Natural killer cell (primary cell): Measurements from ENCODE around the gene TAGAP. TPM values are rescaled to one million over a fixed set of nuclear protein-coding genes. Genes with fewer than 3 reads are reported as not detected.
"Not testable (repeated sequence)": the region's sequence is repeated elsewhere in the genome, so short reads cannot be mapped to it uniquely, and the experiment has no call there.

ENCODE experiments used
- ATAC-seq, 3 donors: fragments of 150-1000 bp in 2 of 3; fragments of 200-7000 bp in 1 of 3; cut with Tn5 transposase; 1 replicate in 1 of 3; 2 replicates in 2 of 3; pipeline ENCODE4 v1.10.0; 2021; ENCODE audit warnings: mild to moderate bottlenecking in 2 of 3, moderate library complexity in 2 of 3
- DNase-seq, 2 donors: peaks; one replicate each; pipeline versions ENCODE4 v3.0.0 to v3.0.0-alpha.2; 2013 to 2021; ENCODE audit warnings: mixed read lengths in 1 of 2
- H3K27ac ChIP-seq: one replicate; pipeline ENCODE4 v1.5.1; 2013; ENCODE audit warnings: mild to moderate bottlenecking, low read length
- H3K27me3 ChIP-seq: one replicate; pipeline ENCODE4 v1.6.1; 2013; ENCODE audit warnings: low read length; ENCODE audit not compliant: control insufficient read depth, insufficient read depth
- H3K36me3 ChIP-seq: one replicate; pipeline ENCODE4 v1.6.1; 2013; ENCODE audit warnings: low read length; ENCODE audit not compliant: control insufficient read depth, insufficient read depth
- H3K4me1 ChIP-seq: one replicate; pipeline ENCODE4 v1.6.1; 2013; ENCODE audit warnings: low read length; ENCODE audit not compliant: control insufficient read depth, insufficient read depth
- H3K4me3 ChIP-seq: one replicate; pipeline ENCODE4 v1.5.1; 2013; ENCODE audit warnings: low read length
- H3K9me3 ChIP-seq: one replicate; pipeline ENCODE4 v1.6.1; 2013; ENCODE audit warnings: low read length; ENCODE audit not compliant: control insufficient read depth, insufficient read depth
- H3K27ac Mint-ChIP-seq, 2 donors: one replicate each; pipeline ENCODE4 v1.8.0; 2022; ENCODE audit warnings: mild to moderate bottlenecking in 2 of 2, mixed read lengths in 2 of 2, moderate library complexity in 1 of 2
- H3K27me3 Mint-ChIP-seq, 2 donors: one replicate each; pipeline ENCODE4 v1.8.0; 2022; ENCODE audit warnings: low read depth in 2 of 2, mixed read lengths in 2 of 2
- H3K36me3 Mint-ChIP-seq: one replicate; pipeline ENCODE4 v1.8.0; 2022; ENCODE audit warnings: mixed read lengths
- H3K4me1 Mint-ChIP-seq, 2 donors: one replicate each; pipeline ENCODE4 v1.8.0; 2022; ENCODE audit warnings: mixed read lengths in 2 of 2
- H3K4me3 Mint-ChIP-seq: one replicate; pipeline ENCODE4 v1.8.0; 2022; ENCODE audit warnings: mild to moderate bottlenecking, moderate library complexity, mixed read lengths
- H3K9me3 Mint-ChIP-seq, 2 donors: one replicate each; pipeline ENCODE4 v1.8.0; 2022; ENCODE audit warnings: mixed read lengths in 2 of 2
- WGBS: methylation state at CpG from one replicate; pipeline ENCODE4 v1.1.7; 2013; ENCODE audit warnings: missing lambda C conversion rate; ENCODE audit not compliant: insufficient coverage; 5-methylcytosine and 5-hydroxymethylcytosine counted together
- intact Hi-C: fragments of 100-400 bp; cut with micrococcal nuclease; formaldehyde crosslinking; loops from one replicate; pipeline ENCODE4 v1.14.2; 2022
- total RNA-seq, 4 donors: library from RNA; stranded (reverse); fragments of 120-200 nt in 1 of 4; gene quantifications; one replicate each; pipeline versions ENCODE4 v1.2.3 to v1.2.4, GENCODE V29; 2013 to 2022
- TF ChIP-seq, protein P1 (sequence below): fragments of 200-600 bp; IDR thresholded peaks from one replicate; pipeline ENCODE4 v1.8.0; 2022; ENCODE audit warnings: antibody characterized with exemption

TAGAP gene
- total RNA-seq, 3 donors from 2014 or later (not counting 1 experiment from before 2014, with no cell fraction given), result 139 to 291 (median 178) TPM

DNA sequence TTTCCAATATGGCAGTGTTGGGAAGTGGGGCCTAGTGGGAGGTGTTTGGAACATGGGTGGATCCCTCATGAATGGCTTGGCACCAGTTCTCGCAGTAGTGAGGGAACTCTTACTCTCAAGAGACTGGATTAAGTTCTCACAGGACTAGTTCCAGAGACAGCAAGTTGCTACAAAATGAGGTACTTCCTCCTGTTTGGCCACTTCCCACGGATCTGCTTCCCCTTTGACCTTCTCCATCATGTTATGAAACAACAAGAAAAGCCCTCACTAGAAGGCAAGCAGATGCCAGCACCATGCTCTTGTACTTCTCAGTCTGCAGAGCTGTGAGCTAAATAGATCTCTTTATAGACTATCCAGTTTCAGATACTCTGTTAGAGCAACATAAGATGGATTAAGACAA lies 47.9 kb downstream of the TAGAP start:
- Histone ChIP-seq H3K4me1 (peaks cover 16% of the 10 kb centered on the region), H3K4me3 (no peak overlapping the region), H3K27ac (no peak overlapping the region), H3K36me3 (no peaks in the 10 kb centered on the region), H3K27me3 (no peaks in the 10 kb centered on the region), H3K9me3 (no peaks in the 10 kb centered on the region)
- Mint-ChIP-seq H3K36me3 (no peaks in the 10 kb centered on the region), H3K4me3 (no peak overlapping the region), H3K27me3 (no peaks in the 10 kb centered on the region), H3K9me3 (no peaks in the 10 kb centered on the region), H3K27ac (no peak overlapping the region), H3K4me1 (peaks cover 17 to 23% of the 10 kb centered on the region in 2 donors)
- no peak for ATAC-seq
- TF ChIP-seq, protein P1, sequence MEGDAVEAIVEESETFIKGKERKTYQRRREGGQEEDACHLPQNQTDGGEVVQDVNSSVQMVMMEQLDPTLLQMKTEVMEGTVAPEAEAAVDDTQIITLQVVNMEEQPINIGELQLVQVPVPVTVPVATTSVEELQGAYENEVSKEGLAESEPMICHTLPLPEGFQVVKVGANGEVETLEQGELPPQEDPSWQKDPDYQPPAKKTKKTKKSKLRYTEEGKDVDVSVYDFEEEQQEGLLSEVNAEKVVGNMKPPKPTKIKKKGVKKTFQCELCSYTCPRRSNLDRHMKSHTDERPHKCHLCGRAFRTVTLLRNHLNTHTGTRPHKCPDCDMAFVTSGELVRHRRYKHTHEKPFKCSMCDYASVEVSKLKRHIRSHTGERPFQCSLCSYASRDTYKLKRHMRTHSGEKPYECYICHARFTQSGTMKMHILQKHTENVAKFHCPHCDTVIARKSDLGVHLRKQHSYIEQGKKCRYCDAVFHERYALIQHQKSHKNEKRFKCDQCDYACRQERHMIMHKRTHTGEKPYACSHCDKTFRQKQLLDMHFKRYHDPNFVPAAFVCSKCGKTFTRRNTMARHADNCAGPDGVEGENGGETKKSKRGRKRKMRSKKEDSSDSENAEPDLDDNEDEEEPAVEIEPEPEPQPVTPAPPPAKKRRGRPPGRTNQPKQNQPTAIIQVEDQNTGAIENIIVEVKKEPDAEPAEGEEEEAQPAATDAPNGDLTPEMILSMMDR, result no peak
- DNase-seq, result no peak
- 91% methylated on average over 2 of the region's 2 CpGs for WGBS
- intact Hi-C loops, result no loop called here

DNA sequence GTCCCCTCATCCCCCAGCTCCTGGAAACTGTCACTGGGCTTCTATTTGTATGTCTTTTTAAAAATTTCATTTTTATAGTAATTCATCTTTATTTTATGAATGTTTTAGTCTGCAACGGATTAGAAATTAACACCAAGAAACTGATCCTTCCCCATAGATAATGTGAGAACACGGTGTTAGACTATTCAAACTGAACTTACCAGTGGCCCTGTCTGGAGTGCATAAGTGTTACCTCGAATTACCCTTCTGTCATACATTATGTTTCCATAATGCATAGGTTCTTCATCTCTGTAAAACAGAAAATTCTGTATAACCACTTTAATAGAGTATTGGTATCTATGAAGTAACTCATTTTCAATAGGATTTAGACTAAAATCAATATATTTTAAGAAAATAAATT lies 51.2 kb downstream of the TAGAP start:
- peaks cover under 1% of the 10 kb centered on the region for H3K4me1 ChIP-seq
- H3K27me3 Mint-ChIP-seq, result no peaks in the 10 kb centered on the region
- intact Hi-C loops, result no loop called here
- peaks cover 7% of the 10 kb centered on the region for H3K9me3 ChIP-seq
- H3K27me3 ChIP-seq, result no peaks in the 10 kb centered on the region
- TF ChIP-seq, protein P1, result no peak
- H3K36me3 Mint-ChIP-seq, result peaks cover 2% of the 10 kb centered on the region
- H3K27ac Mint-ChIP-seq, result no peak overlapping the region
- no peaks in the 10 kb centered on the region for H3K36me3 ChIP-seq
- no peak for DNase-seq
- 61% methylated on average over 2 of the region's 3 CpGs for WGBS
- no peak overlapping the region for H3K4me3 ChIP-seq
- no peak for ATAC-seq
- peaks cover 0 to 6% of the 10 kb centered on the region in 2 donors for H3K4me1 Mint-ChIP-seq
- no peak overlapping the region for H3K27ac ChIP-seq
- peaks cover 0 to under 1% of the 10 kb centered on the region in 2 donors for H3K9me3 Mint-ChIP-seq
- H3K4me3 Mint-ChIP-seq, result no peak overlapping the region

DNA sequence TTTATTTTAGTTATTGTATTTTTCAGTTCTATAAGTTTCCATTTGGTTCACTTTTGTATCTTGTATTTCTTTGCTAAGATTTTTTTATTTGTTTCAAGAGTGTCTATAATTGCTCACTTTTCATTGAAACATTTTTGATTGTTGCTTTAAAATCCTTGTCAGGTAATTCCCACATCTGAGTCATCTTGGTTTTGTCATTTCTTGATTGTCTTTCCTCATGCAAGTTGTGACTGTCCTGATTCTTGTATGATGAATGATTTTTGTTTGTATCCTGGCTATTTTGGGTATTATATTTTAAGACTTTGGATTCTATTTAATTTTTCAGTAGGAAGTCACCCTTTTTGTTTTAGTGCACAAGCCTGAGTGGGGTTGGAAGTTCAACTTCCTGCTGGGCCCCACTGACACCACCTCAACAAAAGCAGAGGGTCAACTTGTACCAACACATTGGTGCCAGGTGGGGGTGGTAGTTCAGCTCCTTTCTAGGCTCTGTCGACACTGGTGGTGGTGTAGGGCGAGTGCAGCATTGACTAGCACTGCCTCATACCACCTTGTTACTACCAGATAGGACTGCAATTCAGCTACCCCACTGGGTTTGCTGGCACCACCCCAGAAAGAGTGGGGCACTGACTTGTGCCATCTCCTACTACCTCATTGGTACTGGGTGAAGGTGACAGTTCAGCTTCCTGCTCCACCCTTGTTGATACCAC lies 53.6 kb downstream of the TAGAP start:
- no peaks in the 10 kb centered on the region for H3K36me3 ChIP-seq
- no peaks in the 10 kb centered on the region for H3K27me3 Mint-ChIP-seq
- H3K4me1 ChIP-seq, result no peaks in the 10 kb centered on the region
- DNase-seq (peak in 1 of 2 donors; percentile 19), ATAC-seq (peak in 2 of 3 donors; percentile 46 to 52)
- no peak overlapping the region for H3K4me3 ChIP-seq
- WGBS, result 76% methylated on average over 2 of the region's 2 CpGs
- H3K27ac Mint-ChIP-seq, result no peak overlapping the region
- TF ChIP-seq, protein P1, result no peak
- H3K9me3 Mint-ChIP-seq, result peaks cover 4 to 6% of the 10 kb centered on the region in 2 donors
- H3K4me1 Mint-ChIP-seq, result peaks cover 0 to 6% of the 10 kb centered on the region in 2 donors
- H3K4me3 Mint-ChIP-seq, result no peak overlapping the region
- H3K27me3 ChIP-seq, result no peaks in the 10 kb centered on the region
- H3K36me3 Mint-ChIP-seq, result peaks cover 7% of the 10 kb centered on the region
- H3K9me3 ChIP-seq, result peaks cover 9% of the 10 kb centered on the region
- intact Hi-C loops, result no loop called here
- H3K27ac ChIP-seq, result no peak overlapping the region

DNA sequence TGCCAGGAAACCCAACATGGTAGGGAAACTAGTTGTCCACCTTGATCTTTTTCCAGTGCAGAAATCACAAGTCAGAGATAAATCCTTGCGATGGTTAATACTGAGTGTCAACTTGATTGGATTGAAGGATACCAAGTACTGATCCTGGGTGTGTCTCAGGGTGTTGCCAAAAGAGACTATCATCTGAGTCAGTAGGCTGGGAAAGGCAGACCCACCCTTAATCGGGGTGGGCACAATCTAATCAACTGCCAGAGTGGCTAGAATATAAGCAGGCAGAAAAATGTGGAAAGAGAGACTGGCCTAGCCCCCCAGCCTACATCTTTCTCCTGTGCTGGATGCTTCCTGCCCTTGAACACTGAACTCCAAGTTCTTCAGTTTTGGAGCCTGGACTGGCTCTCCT lies 55.1 kb downstream of the TAGAP start:
- H3K27ac ChIP-seq, ATAC-seq, intact Hi-C loops, H3K27ac Mint-ChIP-seq, H3K9me3 Mint-ChIP-seq, H3K27me3 ChIP-seq, H3K9me3 ChIP-seq, H3K4me1 Mint-ChIP-seq, H3K36me3 Mint-ChIP-seq, DNase-seq, H3K4me1 ChIP-seq, H3K4me3 Mint-ChIP-seq, H3K27me3 Mint-ChIP-seq, H3K36me3 ChIP-seq, H3K4me3 ChIP-seq: not testable (repeated sequence)
- WGBS, result 97% methylated on average over 2 of the region's 2 CpGs
